Ectodermal cell (in vitro differentiated cells): ENCODE results near the gene CTSF.

ENCODE experiments used
- H3K27ac ChIP-seq: 2 replicates; pipeline ENCODE4 v1.7.0; 2013; ENCODE audit warnings: mild to moderate bottlenecking, low read depth, low read length; ENCODE audit not compliant: insufficient read depth, poor library complexity, severe bottlenecking
- H3K27me3 ChIP-seq: 2 replicates; pipeline ENCODE4 v1.7.0; 2013; ENCODE audit warnings: mild to moderate bottlenecking, low read length; ENCODE audit not compliant: insufficient read depth, control insufficient read depth, poor library complexity, severe bottlenecking
- H3K36me3 ChIP-seq: one replicate; pipeline ENCODE4 v1.7.0; 2013; ENCODE audit warnings: low read length; ENCODE audit not compliant: control insufficient read depth, insufficient read depth
- H3K4me1 ChIP-seq: one replicate; pipeline ENCODE4 v1.7.0; 2013; ENCODE audit warnings: low read length; ENCODE audit not compliant: control insufficient read depth, insufficient read depth
- H3K4me3 ChIP-seq: 2 replicates; pipeline ENCODE4 v1.7.0; 2013; ENCODE audit warnings: low read depth, low read length, control low read depth; ENCODE audit not compliant: insufficient read depth
- H3K9me3 ChIP-seq: 2 replicates; pipeline ENCODE4 v1.7.0; 2013; ENCODE audit warnings: mild to moderate bottlenecking, low read length, moderate library complexity; ENCODE audit not compliant: control insufficient read depth
- WGBS, 2 experiments: methylation state at CpG; one replicate each; pipeline ENCODE4 v1.1.7; 2013; ENCODE audit warnings: missing lambda C conversion rate in 2 of 2; 5-methylcytosine and 5-hydroxymethylcytosine counted together

CTSF gene

DNA sequence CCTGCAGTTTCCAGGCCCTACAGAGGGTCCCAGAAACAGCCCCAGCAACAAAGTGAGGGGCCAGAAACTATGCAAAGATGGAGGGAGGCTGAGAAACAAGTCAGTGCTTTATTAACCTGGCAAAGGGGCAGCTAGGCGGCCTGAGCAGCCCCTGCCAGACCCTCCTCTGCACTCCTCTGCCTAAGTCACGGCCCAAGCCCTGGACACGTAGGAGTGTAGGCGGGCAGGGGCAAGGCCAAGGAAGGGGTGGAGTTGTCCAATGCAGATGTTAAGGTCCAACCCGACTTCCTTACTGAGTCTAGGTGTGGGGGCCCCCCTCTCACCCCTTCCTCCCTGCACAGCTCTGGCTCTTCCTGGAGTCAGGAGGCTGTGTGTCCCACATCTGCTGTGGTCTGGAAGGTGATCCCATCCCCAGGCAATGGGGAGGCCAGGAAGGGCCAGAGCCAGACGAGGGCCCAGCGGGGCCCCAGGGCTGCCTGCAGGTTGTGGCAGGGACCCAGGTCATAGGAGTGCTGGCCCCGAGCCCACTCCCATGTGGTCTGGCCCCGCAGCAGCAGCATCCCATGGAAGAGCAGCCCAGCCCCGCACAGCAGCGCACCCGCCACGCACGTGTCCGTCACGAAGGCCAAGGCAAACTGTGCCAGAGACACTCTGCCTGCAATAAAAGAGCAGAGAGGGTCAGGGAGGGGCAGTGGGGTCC lies 29.1 kb downstream of the CTSF start:
- Histone ChIP-seq H3K4me1 (peaks cover 6% of the 10 kb centered on the region), H3K4me3 (no peak overlapping the region), H3K27ac (no peak overlapping the region), H3K36me3 (peaks cover 8% of the 10 kb centered on the region), H3K9me3 (no peaks in the 10 kb centered on the region), H3K27me3 (no peaks in the 10 kb centered on the region)
- 90 to 92% methylated on average over 16 of the region's 16 CpGs for WGBS, 2 experiments

- Histone ChIP-seq H3K4me1 (no peaks in the 10 kb centered on the region), H3K27me3 (no peaks in the 10 kb centered on the region), H3K27ac (no peak overlapping the region), H3K4me3 (no peak overlapping the region), H3K9me3 (no peaks in the 10 kb centered on the region), H3K36me3 (peaks cover 8% of the 10 kb centered on the region)
- WGBS, 2 experiments = 89 to 93% methylated on average over 5 to 6 of the region's 6 CpGs
Measured at GRCh38 chr11:66532784-66533183, 35.6 kb downstream of the CTSF start.

DNA sequence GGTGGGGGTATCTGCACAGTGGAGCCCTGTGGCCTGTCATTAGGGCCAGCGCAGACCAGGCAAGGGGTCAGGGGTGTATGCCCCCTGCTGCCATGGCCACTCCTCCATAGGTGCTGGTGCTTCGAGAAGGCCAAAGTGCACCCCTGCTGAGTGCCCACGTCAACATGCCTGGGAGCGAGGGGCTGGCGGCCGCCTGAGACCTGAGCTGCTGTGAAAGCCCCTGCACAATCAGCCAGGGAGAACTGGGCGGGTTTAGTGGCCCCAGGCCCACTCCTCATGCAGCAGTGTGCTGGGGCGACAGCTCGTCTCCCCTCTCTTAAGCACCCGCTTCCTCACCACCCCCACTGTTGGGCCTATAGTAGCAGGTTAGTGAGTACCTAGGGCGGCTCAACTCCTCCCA lies 36.6 kb downstream of the CTSF start:
- Histone ChIP-seq H3K4me1 (no peaks in the 10 kb centered on the region), H3K4me3 (no peak overlapping the region), H3K36me3 (peaks cover 8% of the 10 kb centered on the region), H3K27me3 (no peaks in the 10 kb centered on the region), H3K27ac (no peak overlapping the region), H3K9me3 (no peaks in the 10 kb centered on the region)
- WGBS, 2 experiments = 88 to 91% methylated on average over 11 of the region's 11 CpGs

GRCh38 chr11:66530927-66531709 lies 37.3 kb downstream of the CTSF start:
- no peaks in the 10 kb centered on the region for H3K27me3 ChIP-seq

GRCh38 chr11:66529655-66530054 lies 38.8 kb downstream of the CTSF start:
- WGBS, 2 experiments = 92 to 96% methylated on average over 13 of the region's 13 CpGs
- Histone ChIP-seq H3K4me1 (no peaks in the 10 kb centered on the region), H3K27ac (no peak overlapping the region), H3K9me3 (no peaks in the 10 kb centered on the region), H3K27me3 (no peaks in the 10 kb centered on the region), H3K4me3 (no peak overlapping the region), H3K36me3 (no peaks in the 10 kb centered on the region)

More at GRCh38 chr11:66530927-66531709, 37.3 kb downstream of the CTSF start:
- Histone ChIP-seq H3K4me3 (no peak overlapping the region), H3K9me3 (no peaks in the 10 kb centered on the region), H3K36me3 (peaks cover 7% of the 10 kb centered on the region), H3K4me1 (no peaks in the 10 kb centered on the region), H3K27ac (no peak overlapping the region)
- WGBS, 2 experiments = 92 to 94% methylated on average over 10 of the region's 10 CpGs

GRCh38 chr11:66529069-66529468 lies 39.3 kb downstream of the CTSF start:
- Histone ChIP-seq H3K27ac (no peak overlapping the region), H3K36me3 (no peaks in the 10 kb centered on the region), H3K9me3 (no peaks in the 10 kb centered on the region), H3K4me3 (no peak overlapping the region), H3K27me3 (no peaks in the 10 kb centered on the region), H3K4me1 (no peaks in the 10 kb centered on the region)
- WGBS, 2 experiments = 81 to 87% methylated on average over 10 of the region's 10 CpGs

GRCh38 chr11:66524304-66525040 lies 43.9 kb downstream of the CTSF start:
- H3K27me3 ChIP-seq = no peaks in the 10 kb centered on the region
- peaks cover 5% of the 10 kb centered on the region for H3K36me3 ChIP-seq
- no peak overlapping the region for H3K4me3 ChIP-seq
- H3K4me1 ChIP-seq = no peaks in the 10 kb centered on the region
- no peak overlapping the region for H3K27ac ChIP-seq
- 89 to 96% methylated on average over 8 to 9 of the region's 10 CpGs for WGBS, 2 experiments
- no peaks in the 10 kb centered on the region for H3K9me3 ChIP-seq

- Histone ChIP-seq H3K36me3 (peaks cover 5% of the 10 kb centered on the region), H3K4me1 (no peaks in the 10 kb centered on the region), H3K9me3 (no peaks in the 10 kb centered on the region), H3K4me3 (no peak overlapping the region), H3K27ac (no peak overlapping the region), H3K27me3 (no peaks in the 10 kb centered on the region)
- 93 to 94% methylated on average over 11 of the region's 11 CpGs for WGBS, 2 experiments
Measured at GRCh38 chr11:66523611-66524010, 44.8 kb downstream of the CTSF start.
